Neural progenitor cell (in vitro differentiated cells): Measurements from ENCODE around the gene RAPGEF4.

Experiments used
- EZH2 ChIP-seq: fragments of 200-600 bp; sonication (generic); IDR thresholded peaks from 2 replicates; pipeline ENCODE4 v1.6.1; 2017; ENCODE audit warnings: antibody characterized with exemption, mild to moderate bottlenecking, moderate library complexity
- EZH2phosphoT487 ChIP-seq: fragments of 200-600 bp; sonication (generic); IDR thresholded peaks from 2 replicates; pipeline ENCODE4 v1.6.1; 2017; ENCODE audit warnings: antibody characterized with exemption
- TF ChIP-seq, protein P1 (sequence below): fragments of 200-600 bp; sonication (generic); IDR thresholded peaks from 2 replicates; pipeline ENCODE4 v1.5.1; 2017; ENCODE audit warnings: antibody characterized with exemption, mild to moderate bottlenecking

DNA sequence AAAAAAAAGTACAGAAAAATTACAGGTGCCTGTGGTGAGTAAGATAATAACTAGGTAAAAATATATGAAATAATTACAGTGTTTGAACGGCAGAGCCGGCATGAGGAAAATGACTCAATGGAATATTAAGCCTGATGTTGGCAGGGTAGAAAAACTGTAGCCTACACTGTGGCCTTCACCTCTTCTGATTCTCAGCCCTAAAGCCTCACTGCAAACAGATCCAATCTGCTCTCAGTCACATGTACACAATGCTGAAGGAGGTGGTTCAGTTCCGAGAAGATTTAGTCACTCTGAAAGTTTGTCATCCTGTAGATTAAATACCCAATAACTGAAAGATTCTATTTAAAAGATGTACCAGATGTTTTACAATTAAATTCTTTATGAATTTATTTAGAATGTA is 273.1 kb downstream of the RAPGEF4 start:
- TF ChIP-seq, protein P1, sequence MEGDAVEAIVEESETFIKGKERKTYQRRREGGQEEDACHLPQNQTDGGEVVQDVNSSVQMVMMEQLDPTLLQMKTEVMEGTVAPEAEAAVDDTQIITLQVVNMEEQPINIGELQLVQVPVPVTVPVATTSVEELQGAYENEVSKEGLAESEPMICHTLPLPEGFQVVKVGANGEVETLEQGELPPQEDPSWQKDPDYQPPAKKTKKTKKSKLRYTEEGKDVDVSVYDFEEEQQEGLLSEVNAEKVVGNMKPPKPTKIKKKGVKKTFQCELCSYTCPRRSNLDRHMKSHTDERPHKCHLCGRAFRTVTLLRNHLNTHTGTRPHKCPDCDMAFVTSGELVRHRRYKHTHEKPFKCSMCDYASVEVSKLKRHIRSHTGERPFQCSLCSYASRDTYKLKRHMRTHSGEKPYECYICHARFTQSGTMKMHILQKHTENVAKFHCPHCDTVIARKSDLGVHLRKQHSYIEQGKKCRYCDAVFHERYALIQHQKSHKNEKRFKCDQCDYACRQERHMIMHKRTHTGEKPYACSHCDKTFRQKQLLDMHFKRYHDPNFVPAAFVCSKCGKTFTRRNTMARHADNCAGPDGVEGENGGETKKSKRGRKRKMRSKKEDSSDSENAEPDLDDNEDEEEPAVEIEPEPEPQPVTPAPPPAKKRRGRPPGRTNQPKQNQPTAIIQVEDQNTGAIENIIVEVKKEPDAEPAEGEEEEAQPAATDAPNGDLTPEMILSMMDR, result no peak
- TF ChIP-seq EZH2phosphoT487 (no peak), EZH2 (no peak)
